Right ventricle myocardium superior (tissue), 1 donor: ENCODE measurements around the gene IER3. TPM values are rescaled to one million over a fixed set of nuclear protein-coding genes. Genes with fewer than 3 reads are reported as not detected.
"Not testable (repeated sequence)": the region's sequence is repeated elsewhere in the genome, so short reads cannot be mapped to it uniquely, and the experiment has no call there.

Experiments used
- ATAC-seq: fragments of 200-7000 bp; cut with Tn5 transposase; one replicate; pipeline ENCODE4 v1.9.1; 2020; ENCODE audit warnings: mild to moderate bottlenecking; ENCODE audit not compliant: poor library complexity
- DNase-seq: peaks from one replicate; pipeline ENCODE4 v3.0.0-alpha.2; 2020
- intact Hi-C: fragments of 100-400 bp; cut with DNase I; formaldehyde crosslinking; loops from one replicate; pipeline ENCODE4 v1.11.2; 2022
- total RNA-seq: library from RNA; stranded (reverse); fragmentation: NEBNext Ultra II Directional; extraction: Animal tissue kit (Norgen Biotek cat#: 25700); gene quantifications from one replicate; pipeline ENCODE4 v1.2.1, GENCODE V29; 2021
- donor health status: DM: no; HTN: yes; CAD: no; lungs with severe emphysema.

Gene IER3
- total RNA-seq, 1 donor from 2014 or later: 11.4 TPM

DNA sequence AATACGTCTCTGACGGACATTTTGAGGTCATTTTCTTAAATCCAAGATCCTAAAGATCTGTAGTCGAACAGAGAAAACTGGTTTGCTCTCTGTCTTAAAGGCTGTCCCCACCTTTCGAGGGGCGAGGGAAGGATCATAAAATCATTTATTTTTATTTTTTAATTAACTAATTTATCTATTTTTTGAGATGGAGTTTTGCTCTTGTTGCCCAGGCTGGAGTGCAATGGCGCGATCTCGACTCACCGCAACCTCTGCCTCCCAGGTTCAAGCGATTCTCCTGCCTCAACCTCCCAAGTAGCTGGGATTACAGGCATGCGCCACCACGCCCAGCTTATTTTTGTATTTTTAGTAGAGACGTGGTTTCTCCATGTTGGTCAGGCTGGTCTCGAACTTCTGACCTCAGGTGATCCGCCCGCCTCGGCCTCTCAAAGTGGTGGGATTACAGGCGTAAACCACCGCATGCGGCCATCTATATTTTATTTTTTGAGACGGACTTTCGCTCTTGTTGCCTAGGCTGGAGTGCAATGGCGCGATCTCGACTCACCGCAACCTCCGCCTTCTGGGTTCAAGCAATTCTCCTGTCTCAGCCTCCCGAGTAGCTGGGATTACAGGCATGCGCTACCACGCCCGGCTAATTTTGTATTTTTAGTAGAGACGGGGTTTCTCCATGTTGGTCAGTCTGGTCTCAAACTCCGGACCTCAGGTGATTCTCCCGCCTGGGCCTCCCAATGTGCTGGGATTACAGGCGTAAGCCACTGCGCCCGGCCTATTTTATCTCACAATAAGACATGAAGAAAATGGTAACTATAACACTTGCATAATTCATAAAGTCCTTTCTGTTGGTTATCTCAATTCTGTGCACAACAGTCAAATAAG lies 26.3 kb downstream of the IER3 start:
- intact Hi-C loops: loop anchor here (5.0 kb wide), 2 partner anchors 101 to 161 kb away; partner anchors contain the start of genes GNL1, MRPS18B, PPP1R10 and PRR3
- not testable (repeated sequence) for ATAC-seq, DNase-seq

DNA sequence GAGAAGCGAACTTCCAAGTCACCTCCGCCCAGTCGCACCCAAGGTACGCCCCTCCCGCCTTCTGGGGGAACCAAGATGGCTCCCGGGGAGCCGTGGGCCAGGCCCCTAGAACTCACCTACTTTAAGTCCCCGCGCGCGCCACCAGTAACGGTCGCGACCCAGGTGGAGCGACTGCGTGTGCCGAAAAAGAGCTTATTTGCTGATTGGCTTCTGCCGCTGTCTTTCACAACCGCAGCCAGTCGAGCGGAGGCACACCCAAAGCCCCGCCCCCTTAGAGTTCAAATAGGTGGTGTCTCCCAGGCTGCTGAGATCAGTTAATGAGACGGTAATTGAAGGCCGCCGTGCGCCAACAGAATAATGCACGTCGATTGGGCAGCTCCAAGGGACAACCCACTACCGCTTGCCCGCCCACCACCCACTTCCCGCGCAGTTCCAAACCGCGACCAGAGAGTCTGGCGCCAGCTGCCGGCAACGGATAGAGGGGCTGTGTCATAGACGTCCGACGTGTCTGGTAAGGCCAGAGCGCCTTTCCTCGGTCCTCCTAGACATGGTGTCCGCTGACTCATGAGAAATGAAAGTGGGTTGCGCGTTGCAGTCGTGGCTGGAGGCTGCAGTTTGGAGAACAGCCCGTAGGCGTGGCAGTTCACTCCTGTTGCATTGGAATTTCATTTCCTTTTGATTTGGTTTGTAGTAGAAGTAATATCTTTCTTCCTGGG lies 27.1 kb downstream of the IER3 start, which contains the start of gene MDC1:
TSS of gene MDC1 (minus strand) at position 153 of the 716 bp plus-strand sequence. CDS start 2,106 bp downstream, outside the sequence.
- peak; percentile 100 for DNase-seq
- ATAC-seq: peak; percentile 81
- intact Hi-C loops: loop anchor here (5.0 kb wide), 2 partner anchors 100 to 160 kb away; partner anchors contain the start of genes GNL1, MRPS18B, PPP1R10 and PRR3

- DNase-seq (no peak), ATAC-seq (no peak)
- intact Hi-C loops: loop anchor here (5.0 kb wide), 2 partner anchors 100 to 160 kb away; partner anchors contain the start of genes GNL1, MRPS18B, PPP1R10 and PRR3
Measured at GRCh38 chr6:30716879-30717128, 27.5 kb downstream of the IER3 start.

DNA sequence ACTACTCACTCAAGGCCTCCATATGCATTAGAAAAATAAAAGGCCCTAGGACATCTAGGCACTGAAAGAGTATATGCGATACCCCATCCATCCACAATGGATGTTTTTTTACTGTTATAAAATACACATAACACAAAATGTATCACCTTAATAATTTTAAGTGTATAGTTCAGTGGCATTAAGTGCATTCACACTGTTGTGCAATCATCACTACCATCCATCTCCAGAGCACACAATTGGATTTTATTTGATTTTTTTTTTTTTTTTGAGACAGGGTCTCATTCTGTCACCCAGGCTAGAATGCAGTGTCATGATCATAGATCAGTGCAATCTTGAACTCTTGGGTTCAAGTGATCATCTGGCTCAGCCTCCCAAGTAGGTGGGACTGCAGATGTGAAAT lies 30.1 kb downstream of the IER3 start:
- DNase-seq (no peak), ATAC-seq (no peak)
- intact Hi-C loops: no loop called here

- ATAC-seq (no peak), DNase-seq (no peak)
- intact Hi-C loops: no loop called here
Measured at GRCh38 chr6:30712441-30712945, 31.9 kb downstream of the IER3 start.

DNA sequence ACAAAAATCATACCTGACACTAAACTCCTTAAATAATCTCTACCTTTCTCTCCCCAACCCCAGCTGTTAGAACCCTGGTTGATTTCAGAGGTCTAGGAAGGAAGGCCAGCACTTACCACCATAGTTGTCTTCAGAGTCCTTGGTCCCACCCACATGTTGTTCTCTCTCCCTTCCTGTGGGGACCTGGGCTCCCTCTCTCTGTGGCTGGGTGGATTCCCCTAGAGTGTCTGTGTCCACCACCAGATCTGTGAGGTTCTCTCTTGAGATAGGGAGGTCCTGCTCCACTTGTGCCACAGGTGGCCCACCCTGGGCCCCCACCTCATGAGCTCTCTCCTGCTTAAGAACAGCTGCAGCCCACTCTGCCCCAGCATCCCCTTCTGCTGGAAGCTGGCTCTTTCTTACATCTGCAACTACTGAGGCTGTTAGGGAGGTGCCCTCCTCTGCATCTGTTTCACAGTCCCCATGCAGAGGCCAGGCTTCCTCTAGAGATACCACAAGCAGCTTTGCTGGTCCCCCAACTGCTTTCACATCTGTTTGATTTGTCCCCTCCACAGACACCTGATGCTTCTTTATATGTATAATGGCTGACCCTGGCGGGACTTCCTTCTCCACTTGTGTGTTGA lies 32.5 kb downstream of the IER3 start:
- ATAC-seq (no peak), DNase-seq (no peak)
- intact Hi-C loops: no loop called here

DNA sequence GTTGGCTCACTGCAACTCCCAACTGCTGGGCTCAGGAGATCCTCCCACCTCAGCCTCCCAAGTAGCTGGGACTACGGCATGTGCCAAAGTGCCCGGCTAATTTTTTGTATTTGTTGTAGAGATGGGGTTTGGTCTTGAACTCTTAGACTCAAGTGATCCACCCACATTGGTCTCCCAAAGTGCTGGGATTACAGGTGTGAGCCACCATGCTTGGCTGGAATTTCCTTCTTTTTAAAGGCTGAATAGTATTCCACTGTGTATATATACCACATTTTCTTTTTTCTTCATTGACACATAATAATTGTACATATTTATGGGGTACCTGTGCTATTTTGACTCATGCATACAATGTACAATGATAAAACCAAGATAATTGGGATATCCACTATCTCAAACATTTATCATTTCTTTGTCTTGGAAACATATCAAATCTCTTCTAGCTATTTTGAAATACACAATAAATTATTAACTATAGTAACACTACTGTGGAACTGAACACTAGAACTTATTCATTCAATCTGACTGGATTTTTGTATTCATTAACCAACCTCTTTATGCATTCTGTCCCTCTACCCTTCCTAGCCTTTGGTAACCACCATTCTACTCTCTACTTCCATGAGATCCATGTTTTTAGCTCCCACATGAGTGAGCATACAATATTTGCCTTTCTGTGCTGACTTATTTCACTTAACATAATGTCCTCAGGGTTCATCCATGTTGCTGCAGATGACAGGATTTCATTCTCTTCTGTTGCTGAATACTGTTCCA lies 35.1 kb downstream of the IER3 start:
- intact Hi-C loops: no loop called here
- DNase-seq: no peak
- ATAC-seq: no peak

- intact Hi-C loops: no loop called here
- DNase-seq: no peak
- no peak for ATAC-seq
Measured at GRCh38 chr6:30707281-30707850, 37.0 kb downstream of the IER3 start.

DNA sequence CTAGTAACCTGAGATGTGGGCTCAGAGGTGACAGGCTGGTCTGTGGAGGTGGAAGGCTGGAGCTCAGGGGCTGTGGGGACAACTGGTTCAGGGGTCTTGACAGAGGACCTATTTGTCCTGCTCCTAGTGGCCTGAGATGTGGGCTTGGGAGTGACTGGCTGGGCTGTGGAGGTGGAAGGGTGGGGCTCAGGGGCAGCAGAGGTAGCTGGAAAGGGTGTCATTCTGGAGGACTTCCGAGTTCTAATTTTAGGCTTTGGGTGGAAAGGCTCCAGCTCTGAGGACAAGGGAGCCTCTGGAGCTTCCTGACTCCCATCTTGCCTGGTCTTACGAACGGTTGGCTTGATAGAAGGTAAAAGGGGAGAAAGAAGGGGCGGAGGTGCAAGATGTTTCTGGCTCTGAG lies 38.7 kb downstream of the IER3 start:
- intact Hi-C loops: no loop called here
- ATAC-seq: peak; percentile 79
- no peak for DNase-seq

DNA sequence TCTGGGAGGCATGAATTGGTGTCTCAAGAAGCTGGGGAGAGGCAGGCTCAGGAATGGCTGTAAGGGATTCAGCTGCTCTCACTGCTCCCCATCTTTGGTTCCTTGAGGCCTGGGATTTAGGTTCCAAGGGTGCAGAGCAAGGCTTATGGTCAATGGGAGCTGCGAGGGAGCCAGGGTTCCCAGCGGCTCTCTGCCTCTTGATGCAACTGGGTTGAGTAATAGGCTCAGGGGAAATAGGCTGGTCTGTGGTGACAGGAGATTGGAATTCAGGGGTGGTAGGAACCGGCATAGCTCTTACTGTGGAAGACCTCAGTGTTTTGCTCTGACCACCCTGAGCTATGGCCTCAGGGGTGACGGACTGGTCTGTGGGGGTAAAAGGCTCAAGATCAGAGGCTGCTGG lies 40.5 kb downstream of the IER3 start:
- DNase-seq (no peak), ATAC-seq (no peak)
- intact Hi-C loops: no loop called here

DNA sequence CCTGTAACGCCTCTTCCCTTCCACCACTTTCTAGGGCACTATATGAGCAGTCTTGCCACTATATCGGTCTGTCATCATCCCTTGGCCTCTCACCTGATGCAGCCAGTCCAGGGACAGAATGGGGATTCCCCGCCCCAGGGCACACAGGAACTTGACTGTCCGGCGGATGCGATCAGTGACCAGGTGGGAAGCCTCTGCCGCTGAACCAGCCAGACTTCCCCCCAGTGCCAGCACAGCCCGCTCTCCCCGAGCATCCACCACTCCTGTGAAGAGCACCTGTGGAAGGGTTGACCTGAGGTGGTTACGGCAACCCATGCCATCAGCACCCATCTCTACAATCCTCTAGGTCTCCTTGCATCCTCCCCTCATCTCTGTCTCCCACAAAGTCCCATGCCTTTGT lies 41.3 kb downstream of the IER3 start:
- ATAC-seq (no peak), DNase-seq (no peak)
- intact Hi-C loops: no loop called here

DNA sequence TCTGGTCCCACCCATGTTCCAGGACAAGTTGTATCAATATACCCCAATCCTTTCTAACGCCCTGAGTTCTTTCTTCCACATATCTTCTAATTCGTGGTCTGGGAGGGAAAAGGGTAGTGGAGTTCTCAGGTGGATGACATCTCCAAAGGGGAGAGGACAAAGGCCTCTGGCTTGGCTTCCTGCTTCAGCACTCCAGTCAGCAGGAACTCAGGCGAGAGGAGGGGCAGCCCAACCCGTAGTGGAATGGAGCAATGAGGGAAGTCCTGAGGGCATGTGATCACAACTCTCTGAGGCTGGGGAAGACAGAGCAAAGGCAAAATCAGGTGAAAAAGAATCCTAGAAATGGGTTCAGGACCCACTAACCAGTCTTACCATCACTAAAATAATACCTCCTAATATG lies 44.0 kb downstream of the IER3 start:
- ATAC-seq (peak; percentile 82), DNase-seq (no peak)
- intact Hi-C loops: no loop called here

DNA sequence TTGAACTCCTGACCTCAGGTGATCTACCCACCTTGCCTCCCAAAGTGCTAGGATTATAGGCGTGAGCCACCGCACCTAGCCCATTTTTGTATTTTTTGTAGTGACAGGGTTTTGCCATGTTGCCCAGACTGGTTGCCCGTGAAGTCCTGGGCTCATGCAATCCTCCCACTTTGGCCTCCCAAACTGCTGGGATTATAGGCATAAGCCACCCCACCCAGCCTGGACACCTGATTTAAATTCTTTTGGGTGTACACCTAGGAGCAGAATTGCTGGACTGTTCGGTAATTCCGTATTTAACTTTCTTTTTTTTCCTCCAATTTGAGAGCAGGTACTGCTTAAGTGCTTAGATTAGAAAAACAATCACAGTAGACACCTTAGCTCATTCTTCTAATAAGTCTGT lies 47.9 kb downstream of the IER3 start:
- intact Hi-C loops: no loop called here
- ATAC-seq (no peak), DNase-seq (no peak)

Other genes with a start within 250 kb of the IER3 start
- 17.6 TPM for gene GNL1, start 188.1 kb downstream of the IER3 start, total RNA-seq
- 1.4 TPM for gene PRR3, start 187.3 kb downstream of the IER3 start, total RNA-seq
- gene ABCF1, start 173.1 kb downstream of the IER3 start, total RNA-seq: 32.5 TPM
- gene PPP1R10, start 127.3 kb downstream of the IER3 start, total RNA-seq: 29.6 TPM
- 124 TPM for gene MRPS18B, start 126.7 kb downstream of the IER3 start, total RNA-seq
- 1.7 TPM for gene ATAT1, start 117.7 kb downstream of the IER3 start, total RNA-seq
- 58.3 TPM for gene C6orf136, start 97.4 kb downstream of the IER3 start, total RNA-seq
- 20.5 TPM for gene DHX16, start 71.5 kb downstream of the IER3 start, total RNA-seq
- gene PPP1R18, start 57.9 kb downstream of the IER3 start, total RNA-seq: 13.4 TPM
- gene NRM, start 53.6 kb downstream of the IER3 start, total RNA-seq: 3.2 TPM
- 16.4 TPM for gene MDC1, start 27.3 kb downstream of the IER3 start, total RNA-seq
- 179 TPM for gene TUBB, start 24.2 kb downstream of the IER3 start, total RNA-seq
- 207 TPM for gene FLOT1, start 1.9 kb downstream of the IER3 start, total RNA-seq
- gene DDR1, start 140.0 kb upstream of the IER3 start, total RNA-seq: 23.2 TPM
- gene GTF2H4, start 163.7 kb upstream of the IER3 start, total RNA-seq: 23.6 TPM
- 17.2 TPM for gene VARS2, start 169.7 kb upstream of the IER3 start, total RNA-seq
- gene SFTA2, start 187.6 kb upstream of the IER3 start, total RNA-seq: not detected
- not detected for gene MUCL3, start 196.4 kb upstream of the IER3 start, total RNA-seq
- not detected for gene MUC21, start 239.2 kb upstream of the IER3 start, total RNA-seq